Stomach (tissue), 4 donors: ENCODE results near the gene DGKD.

Experiments
- POLR2A ChIP-seq, 4 donors: fragments of 450-650 bp; IDR thresholded peaks; one replicate each; pipeline ENCODE4 v1.6.1; 2016; ENCODE audit warnings: antibody characterized with exemption in 4 of 4, control low read depth in 2 of 4, mild to moderate bottlenecking in 1 of 4, moderate library complexity in 1 of 4
- POLR2AphosphoS5 ChIP-seq, 3 donors: sonication (generic); formaldehyde crosslinking; IDR thresholded peaks; one replicate each; pipeline ENCODE4 v1.6.1; 2016; ENCODE audit warnings: antibody characterized with exemption in 3 of 3
- TF ChIP-seq, protein P1 (sequence below), 7 experiments: fragments of 450-650 bp in 4 of 7; fragments of 200-600 bp in 3 of 7; sonication (generic) in 3 of 7; IDR thresholded peaks; one replicate each; pipeline ENCODE4 v1.5.1; 2016 to 2019; ENCODE audit warnings: antibody characterized with exemption in 7 of 7, control low read depth in 2 of 7, mild to moderate bottlenecking in 1 of 7

DNA sequence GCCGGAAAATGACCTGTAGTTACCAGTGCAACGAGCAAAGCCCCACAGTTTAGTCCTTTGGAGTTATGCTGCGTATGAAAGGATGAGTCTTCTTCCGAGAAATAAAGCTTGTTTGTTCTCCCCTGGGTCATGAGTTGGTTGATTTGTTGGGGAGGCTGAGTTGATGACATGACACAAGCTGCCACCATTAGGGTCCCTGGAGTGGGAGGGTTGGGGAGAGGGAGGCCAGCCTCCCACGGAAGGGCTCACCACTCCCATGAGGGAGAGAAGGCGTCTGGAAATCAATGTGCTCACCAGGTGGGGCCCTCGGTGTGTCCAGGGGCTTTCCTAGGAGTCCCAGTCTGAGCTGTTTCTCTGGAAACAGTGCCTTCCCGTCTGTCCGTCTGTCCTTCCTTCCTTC is 7.4 kb upstream of the DGKD start:
- TF ChIP-seq, protein P1, sequence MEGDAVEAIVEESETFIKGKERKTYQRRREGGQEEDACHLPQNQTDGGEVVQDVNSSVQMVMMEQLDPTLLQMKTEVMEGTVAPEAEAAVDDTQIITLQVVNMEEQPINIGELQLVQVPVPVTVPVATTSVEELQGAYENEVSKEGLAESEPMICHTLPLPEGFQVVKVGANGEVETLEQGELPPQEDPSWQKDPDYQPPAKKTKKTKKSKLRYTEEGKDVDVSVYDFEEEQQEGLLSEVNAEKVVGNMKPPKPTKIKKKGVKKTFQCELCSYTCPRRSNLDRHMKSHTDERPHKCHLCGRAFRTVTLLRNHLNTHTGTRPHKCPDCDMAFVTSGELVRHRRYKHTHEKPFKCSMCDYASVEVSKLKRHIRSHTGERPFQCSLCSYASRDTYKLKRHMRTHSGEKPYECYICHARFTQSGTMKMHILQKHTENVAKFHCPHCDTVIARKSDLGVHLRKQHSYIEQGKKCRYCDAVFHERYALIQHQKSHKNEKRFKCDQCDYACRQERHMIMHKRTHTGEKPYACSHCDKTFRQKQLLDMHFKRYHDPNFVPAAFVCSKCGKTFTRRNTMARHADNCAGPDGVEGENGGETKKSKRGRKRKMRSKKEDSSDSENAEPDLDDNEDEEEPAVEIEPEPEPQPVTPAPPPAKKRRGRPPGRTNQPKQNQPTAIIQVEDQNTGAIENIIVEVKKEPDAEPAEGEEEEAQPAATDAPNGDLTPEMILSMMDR (IDR thresholded peaks at IDR 0.05), result no peak
- TF ChIP-seq POLR2A (IDR thresholded peaks at IDR 0.05) (no peak), POLR2AphosphoS5 (IDR thresholded peaks at IDR 0.05) (no peak)
